GM12892 (cell line): ENCODE measurements around the gene ZGRF1.

Experiments
- POLR2A ChIP-seq: IDR thresholded peaks from 2 replicates; pipeline ENCODE4 v1.6.1; 2011; ENCODE audit warnings: low read depth, low read length, control low read depth
- TAF1 ChIP-seq: IDR thresholded peaks from 2 replicates; pipeline ENCODE4 v1.6.1; 2011; ENCODE audit warnings: low read depth, mild to moderate bottlenecking, control low read depth, low read length, borderline replicate concordance

DNA sequence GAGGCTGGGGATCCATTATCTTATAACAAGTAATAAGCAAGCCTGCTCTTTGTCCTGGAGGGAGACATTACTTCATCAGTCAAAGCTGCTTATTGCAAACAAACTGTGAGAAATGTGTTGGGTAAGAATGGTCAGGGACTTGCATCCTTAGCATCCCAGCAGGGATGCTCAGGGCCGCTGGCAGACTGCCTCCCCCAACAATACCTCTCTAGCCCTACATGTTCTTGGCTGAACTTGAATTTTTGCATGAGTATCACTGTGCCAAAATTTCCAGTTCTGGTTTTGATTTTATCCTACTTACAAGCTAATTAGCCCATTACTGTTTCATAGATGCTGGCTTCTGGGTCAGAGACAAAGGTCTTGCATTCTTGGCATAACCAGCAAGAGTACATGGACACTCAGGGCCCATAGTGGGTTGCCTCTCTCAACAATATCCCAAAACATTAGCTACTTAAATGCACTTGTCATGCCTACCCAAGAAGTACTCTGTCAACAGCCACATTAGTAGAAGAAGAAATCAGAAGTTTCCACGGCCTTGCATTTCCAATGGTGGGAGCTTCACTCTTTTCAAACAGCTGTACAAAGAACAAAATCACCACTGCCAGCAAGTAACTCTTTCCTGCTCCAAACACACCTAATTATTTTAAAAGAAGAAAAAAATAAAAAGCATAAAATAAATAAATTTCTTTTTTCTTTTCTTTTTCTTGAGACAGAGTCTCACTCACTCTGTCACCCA lies 78.9 kb downstream of the ZGRF1 start:
- TF ChIP-seq POLR2A, result no peak
- no peak for TF ChIP-seq TAF1
